ENCODE data around the gene NPR2. TPM values are rescaled to one million over a fixed set of nuclear protein-coding genes. Genes with fewer than 3 reads are reported as not detected.

Gene NPR2
- total and polyA plus RNA-seq, 2 of the 13 experiments (the other 11 are each of a cell fraction or from before 2014, with no cell fraction given) = 7.4 to 9.4 TPM

DNA sequence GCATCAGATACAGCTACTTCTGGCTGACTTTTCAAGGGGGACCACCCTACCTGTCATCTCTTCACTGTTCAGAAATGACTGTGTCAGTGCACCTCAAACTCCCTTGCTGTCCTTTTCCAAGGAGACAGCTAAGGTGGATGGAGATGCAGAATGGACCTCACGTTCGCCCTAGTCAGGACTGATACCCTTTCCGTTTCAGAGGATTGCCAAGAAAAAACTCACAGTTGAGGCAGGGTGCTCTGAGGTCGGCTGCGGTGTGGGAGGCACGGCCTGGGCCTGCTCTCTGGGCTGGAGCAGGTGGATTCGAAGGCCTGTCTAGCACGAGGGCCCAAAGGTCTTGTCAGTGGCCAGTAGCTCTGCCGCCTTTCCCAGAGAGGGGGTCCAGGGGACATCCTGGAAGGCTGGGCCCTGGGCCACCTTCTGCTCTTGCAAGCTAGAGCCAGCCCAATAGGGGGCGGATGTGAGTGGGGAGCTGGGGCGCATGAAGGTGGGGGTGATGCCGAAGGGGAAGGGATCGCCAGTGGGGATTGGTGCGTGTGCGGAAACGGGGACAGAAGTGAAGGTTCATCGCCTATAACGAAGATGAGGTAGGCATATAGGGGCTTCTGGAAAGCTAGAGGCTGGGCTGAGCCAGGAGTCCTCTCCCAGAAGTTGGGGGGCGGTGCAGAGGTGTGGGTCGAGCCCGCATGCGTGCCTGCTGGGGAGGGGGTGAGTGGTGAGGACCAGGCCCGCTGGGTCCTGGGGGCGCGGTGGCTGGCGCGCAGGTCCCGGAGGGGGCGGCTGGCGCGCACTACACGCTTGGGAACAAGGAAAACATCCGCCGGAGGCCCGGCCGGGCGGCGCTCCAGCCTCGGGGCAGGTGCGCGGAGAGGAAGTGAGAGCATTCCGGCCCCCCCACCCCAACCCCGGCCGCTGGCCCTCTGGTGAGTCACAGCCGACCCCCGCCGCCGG, 34.8 kb upstream of the NPR2 start (continued):
- TF ChIP-seq NONO (IDR thresholded peaks at IDR 0.05) = no peak
- TF ChIP-seq NONO (CRISPR knock-in tag; conservative IDR thresholded peaks at IDR 0.05) = no peak; the same call in none of the 2 replicates
- no peak for TF ChIP-seq ZNF678 (CRISPR knock-in tag; IDR thresholded peaks at IDR 0.05)
- TF ChIP-seq ZNF329 (CRISPR knock-in tag; IDR thresholded peaks at IDR 0.05; ENCODE audit: low read depth) = no peak
- TF ChIP-seq SNRNP70 (IDR thresholded peaks at IDR 0.05; ENCODE audit: low read depth, low read length) = no peak
- peak; percentile 65; the same call in 1 of the 2 replicates for TF ChIP-seq ZNF746 (CRISPR knock-in tag; IDR thresholded peaks at IDR 0.05)
- TF ChIP-seq, protein P1, sequence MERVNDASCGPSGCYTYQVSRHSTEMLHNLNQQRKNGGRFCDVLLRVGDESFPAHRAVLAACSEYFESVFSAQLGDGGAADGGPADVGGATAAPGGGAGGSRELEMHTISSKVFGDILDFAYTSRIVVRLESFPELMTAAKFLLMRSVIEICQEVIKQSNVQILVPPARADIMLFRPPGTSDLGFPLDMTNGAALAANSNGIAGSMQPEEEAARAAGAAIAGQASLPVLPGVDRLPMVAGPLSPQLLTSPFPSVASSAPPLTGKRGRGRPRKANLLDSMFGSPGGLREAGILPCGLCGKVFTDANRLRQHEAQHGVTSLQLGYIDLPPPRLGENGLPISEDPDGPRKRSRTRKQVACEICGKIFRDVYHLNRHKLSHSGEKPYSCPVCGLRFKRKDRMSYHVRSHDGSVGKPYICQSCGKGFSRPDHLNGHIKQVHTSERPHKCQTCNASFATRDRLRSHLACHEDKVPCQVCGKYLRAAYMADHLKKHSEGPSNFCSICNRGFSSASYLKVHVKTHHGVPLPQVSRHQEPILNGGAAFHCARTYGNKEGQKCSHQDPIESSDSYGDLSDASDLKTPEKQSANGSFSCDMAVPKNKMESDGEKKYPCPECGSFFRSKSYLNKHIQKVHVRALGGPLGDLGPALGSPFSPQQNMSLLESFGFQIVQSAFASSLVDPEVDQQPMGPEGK (CRISPR knock-in tag; IDR thresholded peaks at IDR 0.05) = peak; percentile 93
- TF ChIP-seq ZUFSP (CRISPR knock-in tag; IDR thresholded peaks at IDR 0.05; ENCODE audit: borderline replicate concordance) = no peak
- TF ChIP-seq ZNF251 (CRISPR knock-in tag; IDR thresholded peaks at IDR 0.05) = no peak
- peak; percentile 10; the same call in 1 of the 2 replicates for TF ChIP-seq HDAC2 (CRISPR knock-in tag; IDR thresholded peaks at IDR 0.05)
- TF ChIP-seq, protein P2, sequence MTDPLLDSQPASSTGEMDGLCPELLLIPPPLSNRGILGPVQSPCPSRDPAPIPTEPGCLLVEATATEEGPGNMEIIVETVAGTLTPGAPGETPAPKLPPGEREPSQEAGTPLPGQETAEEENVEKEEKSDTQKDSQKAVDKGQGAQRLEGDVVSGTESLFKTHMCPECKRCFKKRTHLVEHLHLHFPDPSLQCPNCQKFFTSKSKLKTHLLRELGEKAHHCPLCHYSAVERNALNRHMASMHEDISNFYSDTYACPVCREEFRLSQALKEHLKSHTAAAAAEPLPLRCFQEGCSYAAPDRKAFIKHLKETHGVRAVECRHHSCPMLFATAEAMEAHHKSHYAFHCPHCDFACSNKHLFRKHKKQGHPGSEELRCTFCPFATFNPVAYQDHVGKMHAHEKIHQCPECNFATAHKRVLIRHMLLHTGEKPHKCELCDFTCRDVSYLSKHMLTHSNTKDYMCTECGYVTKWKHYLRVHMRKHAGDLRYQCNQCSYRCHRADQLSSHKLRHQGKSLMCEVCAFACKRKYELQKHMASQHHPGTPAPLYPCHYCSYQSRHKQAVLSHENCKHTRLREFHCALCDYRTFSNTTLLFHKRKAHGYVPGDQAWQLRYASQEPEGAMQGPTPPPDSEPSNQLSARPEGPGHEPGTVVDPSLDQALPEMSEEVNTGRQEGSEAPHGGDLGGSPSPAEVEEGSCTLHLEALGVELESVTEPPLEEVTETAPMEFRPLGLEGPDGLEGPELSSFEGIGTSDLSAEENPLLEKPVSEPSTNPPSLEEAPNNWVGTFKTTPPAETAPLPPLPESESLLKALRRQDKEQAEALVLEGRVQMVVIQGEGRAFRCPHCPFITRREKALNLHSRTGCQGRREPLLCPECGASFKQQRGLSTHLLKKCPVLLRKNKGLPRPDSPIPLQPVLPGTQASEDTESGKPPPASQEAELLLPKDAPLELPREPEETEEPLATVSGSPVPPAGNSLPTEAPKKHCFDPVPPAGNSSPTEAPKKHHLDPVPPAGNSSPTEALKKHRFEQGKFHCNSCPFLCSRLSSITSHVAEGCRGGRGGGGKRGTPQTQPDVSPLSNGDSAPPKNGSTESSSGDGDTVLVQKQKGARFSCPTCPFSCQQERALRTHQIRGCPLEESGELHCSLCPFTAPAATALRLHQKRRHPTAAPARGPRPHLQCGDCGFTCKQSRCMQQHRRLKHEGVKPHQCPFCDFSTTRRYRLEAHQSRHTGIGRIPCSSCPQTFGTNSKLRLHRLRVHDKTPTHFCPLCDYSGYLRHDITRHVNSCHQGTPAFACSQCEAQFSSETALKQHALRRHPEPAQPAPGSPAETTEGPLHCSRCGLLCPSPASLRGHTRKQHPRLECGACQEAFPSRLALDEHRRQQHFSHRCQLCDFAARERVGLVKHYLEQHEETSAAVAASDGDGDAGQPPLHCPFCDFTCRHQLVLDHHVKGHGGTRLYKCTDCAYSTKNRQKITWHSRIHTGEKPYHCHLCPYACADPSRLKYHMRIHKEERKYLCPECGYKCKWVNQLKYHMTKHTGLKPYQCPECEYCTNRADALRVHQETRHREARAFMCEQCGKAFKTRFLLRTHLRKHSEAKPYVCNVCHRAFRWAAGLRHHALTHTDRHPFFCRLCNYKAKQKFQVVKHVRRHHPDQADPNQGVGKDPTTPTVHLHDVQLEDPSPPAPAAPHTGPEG (CRISPR knock-in tag; IDR thresholded peaks at IDR 0.05) = peak; percentile 61; the same call in 1 of the 2 replicates
- TF ChIP-seq ZNF7 (CRISPR knock-in tag; IDR thresholded peaks at IDR 0.05) = no peak
- no peak for TF ChIP-seq CBX1 (IDR thresholded peaks at IDR 0.05; ENCODE audit: low read depth)
- peak; percentile 1; the same call in 1 of the 2 replicates for TF ChIP-seq NR1H2 (CRISPR knock-in tag; IDR thresholded peaks at IDR 0.05; ENCODE audit: borderline replicate concordance, low read depth)
- TF ChIP-seq, protein P3, sequence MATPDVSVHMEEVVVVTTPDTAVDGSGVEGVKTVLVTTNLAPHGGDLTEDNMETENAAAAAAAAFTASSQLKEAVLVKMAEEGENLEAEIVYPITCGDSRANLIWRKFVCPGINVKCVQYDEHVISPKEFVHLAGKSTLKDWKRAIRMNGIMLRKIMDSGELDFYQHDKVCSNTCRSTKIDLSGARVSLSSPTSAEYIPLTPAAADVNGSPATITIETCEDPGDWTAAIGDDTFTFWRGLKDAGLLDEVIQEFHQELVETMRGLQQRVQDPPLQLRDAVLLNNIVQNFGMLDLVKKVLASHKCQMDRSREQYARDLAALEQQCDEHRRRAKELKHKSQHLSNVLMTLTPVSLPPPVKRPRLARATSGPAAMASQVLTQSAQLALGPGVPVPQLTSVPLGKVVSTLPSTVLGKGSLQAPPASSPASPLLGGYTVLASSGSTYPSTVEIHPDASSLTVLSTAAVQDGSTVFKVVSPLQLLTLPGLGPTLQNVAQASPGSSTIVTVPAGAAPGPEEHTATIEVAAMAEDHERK (CRISPR knock-in tag; IDR thresholded peaks at IDR 0.05; ENCODE audit: low read depth) = no peak
- TF ChIP-seq SMAD1 (CRISPR knock-in tag; IDR thresholded peaks at IDR 0.05; ENCODE audit: borderline replicate concordance, low read depth) = 0 out of 2 replicates have a peak, but pooled peaks have one; percentile 34
- no peak; the same call in 1 of the 2 replicates for TF ChIP-seq MED1 (CRISPR knock-in tag; IDR thresholded peaks at IDR 0.05)
